Glomerular visceral epithelial cell (primary cell): ENCODE measurements around the gene MCC.

Source experiments
- DNase-seq: peaks from one replicate; pipeline ENCODE4 v3.0.0-alpha.2; 2016; ENCODE audit errors: extremely low spot score

MCC gene

DNA sequence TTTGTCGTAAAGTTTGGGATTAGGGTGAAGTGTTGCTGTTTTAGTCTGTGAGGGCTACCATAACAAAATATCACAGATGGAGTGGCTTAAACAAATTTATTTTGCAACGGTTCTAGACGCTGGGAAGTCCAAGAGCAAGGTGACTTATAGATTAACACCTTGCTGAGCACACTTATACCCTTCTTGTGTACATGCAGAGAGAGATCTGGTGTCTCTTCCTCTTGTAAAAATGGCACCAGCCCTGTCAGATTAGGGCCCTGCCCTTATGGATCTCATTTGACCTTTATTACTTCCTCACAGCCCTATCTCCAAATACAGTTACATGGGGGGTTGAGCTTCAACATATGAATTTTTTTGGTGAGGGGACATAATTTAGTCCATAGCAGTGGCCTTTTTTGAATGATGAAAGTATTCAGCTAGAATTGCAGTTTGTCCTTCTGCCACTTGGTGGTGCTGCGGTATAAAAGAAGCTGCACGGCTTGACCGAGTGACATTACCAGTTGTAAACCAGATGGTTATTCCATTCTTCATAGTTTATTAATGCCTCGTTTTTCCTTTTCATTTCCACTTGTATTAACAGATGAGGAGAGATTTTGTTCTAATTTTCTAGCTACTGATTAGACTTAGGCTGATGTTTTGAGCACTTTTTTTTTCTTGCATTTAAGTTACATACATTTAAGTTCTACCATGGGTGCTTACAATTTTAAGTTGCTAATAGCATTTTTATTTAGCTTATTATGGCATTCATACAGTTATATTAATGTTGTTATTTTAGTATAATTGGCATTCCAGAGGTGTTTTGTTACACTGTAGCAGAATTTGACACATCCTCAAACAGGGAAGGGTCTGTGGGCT, 492.3 kb downstream of the MCC start:
- DNase-seq = peak; percentile 75

- DNase-seq = no peak
Observed at GRCh38 chr5:112986224-112986623, 502.0 kb downstream of the MCC start.

GRCh38 chr5:112983363-112983762, 504.9 kb downstream of the MCC start:
- no peak for DNase-seq

GRCh38 chr5:112979723-112980122, 508.5 kb downstream of the MCC start:
- DNase-seq = no peak

GRCh38 chr5:112978836-112979235, 509.4 kb downstream of the MCC start:
- DNase-seq = no peak

- no peak for DNase-seq
Observed at GRCh38 chr5:112977440-112977861, 510.8 kb downstream of the MCC start.

GRCh38 chr5:112976432-112977309, 511.6 kb downstream of the MCC start, which contains the start of gene DCP2:
TSS of gene DCP2 (plus strand) at chr5:112976798. CDS start at chr5:112976934, 136 bp downstream.
- DNase-seq = peak; percentile 99

- DNase-seq = no peak
Observed at GRCh38 chr5:112975721-112976431, 512.4 kb downstream of the MCC start.

- no peak for DNase-seq
Observed at GRCh38 chr5:112974901-112975300, 513.4 kb downstream of the MCC start.

GRCh38 chr5:112973904-112974303, 514.3 kb downstream of the MCC start:
- no peak for DNase-seq

- DNase-seq = no peak
Observed at GRCh38 chr5:112973036-112973435, 515.2 kb downstream of the MCC start.
